NB4 (cell line): ENCODE results near the gene NCF1.
"Not testable (repeated sequence)": the region's sequence is repeated elsewhere in the genome, so short reads cannot be mapped to it uniquely, and the experiment has no call there.

Source experiments
- MYC ChIP-seq: IDR thresholded peaks from 2 replicates; pipeline ENCODE4 v1.6.1; 2011; ENCODE audit warnings: low read depth, low read length
- POLR2A ChIP-seq: IDR thresholded peaks from 2 replicates; pipeline ENCODE4 v1.6.1; 2011; ENCODE audit warnings: mild to moderate bottlenecking; ENCODE audit not compliant: insufficient read length; ENCODE audit errors: extremely low read depth
- TF ChIP-seq, protein P1 (sequence below): IDR thresholded peaks from one replicate; pipeline ENCODE4 v1.5.1; 2012; ENCODE audit warnings: low read depth, low read length
- TF ChIP-seq, protein P2 (sequence below): IDR thresholded peaks from 2 replicates; pipeline ENCODE4 v1.6.1; 2011; ENCODE audit warnings: low read depth, low read length

DNA sequence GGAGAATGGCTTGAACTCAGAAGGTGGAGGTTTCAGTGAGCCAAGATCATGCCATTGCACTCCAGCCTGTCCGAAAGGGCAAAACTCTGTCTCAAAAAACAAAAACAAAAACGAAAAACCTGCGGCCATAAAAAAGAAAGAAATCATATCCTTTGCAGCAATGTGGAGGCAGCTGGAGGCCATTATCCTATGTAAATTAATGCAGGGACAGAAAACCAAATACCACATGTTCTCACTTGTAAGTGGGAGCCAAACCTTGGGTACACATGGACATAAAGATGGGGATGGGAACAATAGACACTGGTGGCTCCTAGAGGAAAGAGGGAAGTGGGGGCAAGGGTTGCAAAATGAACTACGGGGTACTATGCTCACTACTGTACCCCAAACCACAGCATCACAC, 56.6 kb downstream of the NCF1 start:
- TF ChIP-seq, protein P1, sequence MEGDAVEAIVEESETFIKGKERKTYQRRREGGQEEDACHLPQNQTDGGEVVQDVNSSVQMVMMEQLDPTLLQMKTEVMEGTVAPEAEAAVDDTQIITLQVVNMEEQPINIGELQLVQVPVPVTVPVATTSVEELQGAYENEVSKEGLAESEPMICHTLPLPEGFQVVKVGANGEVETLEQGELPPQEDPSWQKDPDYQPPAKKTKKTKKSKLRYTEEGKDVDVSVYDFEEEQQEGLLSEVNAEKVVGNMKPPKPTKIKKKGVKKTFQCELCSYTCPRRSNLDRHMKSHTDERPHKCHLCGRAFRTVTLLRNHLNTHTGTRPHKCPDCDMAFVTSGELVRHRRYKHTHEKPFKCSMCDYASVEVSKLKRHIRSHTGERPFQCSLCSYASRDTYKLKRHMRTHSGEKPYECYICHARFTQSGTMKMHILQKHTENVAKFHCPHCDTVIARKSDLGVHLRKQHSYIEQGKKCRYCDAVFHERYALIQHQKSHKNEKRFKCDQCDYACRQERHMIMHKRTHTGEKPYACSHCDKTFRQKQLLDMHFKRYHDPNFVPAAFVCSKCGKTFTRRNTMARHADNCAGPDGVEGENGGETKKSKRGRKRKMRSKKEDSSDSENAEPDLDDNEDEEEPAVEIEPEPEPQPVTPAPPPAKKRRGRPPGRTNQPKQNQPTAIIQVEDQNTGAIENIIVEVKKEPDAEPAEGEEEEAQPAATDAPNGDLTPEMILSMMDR, result not testable (repeated sequence)
- TF ChIP-seq, protein P2, sequence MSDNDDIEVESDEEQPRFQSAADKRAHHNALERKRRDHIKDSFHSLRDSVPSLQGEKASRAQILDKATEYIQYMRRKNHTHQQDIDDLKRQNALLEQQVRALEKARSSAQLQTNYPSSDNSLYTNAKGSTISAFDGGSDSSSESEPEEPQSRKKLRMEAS, result not testable (repeated sequence)
- not testable (repeated sequence) for TF ChIP-seq POLR2A, MYC
